ENCODE measurements around the gene ESRP2.

ESRP2 gene

DNA sequence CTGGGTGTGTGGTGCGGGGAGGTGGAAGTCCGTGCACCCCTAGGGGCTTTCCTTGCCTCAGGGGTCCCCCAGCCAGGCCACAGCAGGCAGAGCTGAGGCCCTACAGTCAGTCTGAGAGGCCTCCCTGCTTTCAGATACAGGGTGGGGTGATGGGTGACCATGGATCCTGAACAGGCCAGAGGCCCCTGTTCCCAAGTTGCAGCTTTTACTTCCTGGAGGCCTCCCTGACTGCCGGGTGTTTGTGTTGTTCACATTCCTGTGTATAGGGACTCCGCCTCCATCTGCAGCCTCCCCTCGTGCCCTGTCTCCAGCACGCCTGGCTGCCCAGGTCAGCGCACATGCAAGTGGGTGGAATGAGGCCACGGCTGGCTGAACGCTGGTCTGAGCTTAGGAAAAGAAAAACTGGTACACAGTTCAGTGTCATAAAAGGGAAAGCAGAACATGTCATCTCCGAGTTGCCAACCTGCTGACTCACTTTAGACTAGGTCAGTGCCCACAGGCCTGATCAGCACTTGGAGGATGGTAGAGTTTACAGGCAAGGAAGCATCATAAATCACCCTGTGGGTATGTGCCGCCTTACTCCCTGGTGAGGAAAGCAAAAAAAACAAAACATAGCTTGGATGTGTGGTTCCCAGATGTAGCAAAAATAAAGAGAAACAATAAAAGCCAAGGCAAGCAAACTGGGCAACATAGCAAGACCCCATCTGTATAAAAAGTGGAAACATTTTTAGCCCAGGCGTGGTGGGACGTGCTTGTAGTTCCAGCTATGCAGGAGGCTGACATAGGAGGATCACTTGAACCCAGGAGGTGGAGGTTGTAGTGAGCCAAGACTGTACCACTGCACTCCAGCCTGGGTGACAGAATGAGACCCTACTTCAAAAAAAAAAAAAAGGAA is 22.2 kb upstream of the ESRP2 start:
- CTCF ChIA-PET, result interaction anchor here (1.0 to 19.1 kb wide), 7 partner anchors 10 to 72 kb away, joined by 3 to 619 read pairs (median 5); partner anchors contain the start of gene PLA2G15
- TF ChIP-seq, protein P1, sequence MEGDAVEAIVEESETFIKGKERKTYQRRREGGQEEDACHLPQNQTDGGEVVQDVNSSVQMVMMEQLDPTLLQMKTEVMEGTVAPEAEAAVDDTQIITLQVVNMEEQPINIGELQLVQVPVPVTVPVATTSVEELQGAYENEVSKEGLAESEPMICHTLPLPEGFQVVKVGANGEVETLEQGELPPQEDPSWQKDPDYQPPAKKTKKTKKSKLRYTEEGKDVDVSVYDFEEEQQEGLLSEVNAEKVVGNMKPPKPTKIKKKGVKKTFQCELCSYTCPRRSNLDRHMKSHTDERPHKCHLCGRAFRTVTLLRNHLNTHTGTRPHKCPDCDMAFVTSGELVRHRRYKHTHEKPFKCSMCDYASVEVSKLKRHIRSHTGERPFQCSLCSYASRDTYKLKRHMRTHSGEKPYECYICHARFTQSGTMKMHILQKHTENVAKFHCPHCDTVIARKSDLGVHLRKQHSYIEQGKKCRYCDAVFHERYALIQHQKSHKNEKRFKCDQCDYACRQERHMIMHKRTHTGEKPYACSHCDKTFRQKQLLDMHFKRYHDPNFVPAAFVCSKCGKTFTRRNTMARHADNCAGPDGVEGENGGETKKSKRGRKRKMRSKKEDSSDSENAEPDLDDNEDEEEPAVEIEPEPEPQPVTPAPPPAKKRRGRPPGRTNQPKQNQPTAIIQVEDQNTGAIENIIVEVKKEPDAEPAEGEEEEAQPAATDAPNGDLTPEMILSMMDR (IDR thresholded peaks at IDR 0.05; ENCODE audit: control extremely low read depth, extremely low read depth, low read depth, missing control alignments), result no peak
- POLR2A ChIA-PET, result interaction anchor here (0.6 to 1.5 kb wide), 3 partner anchors 13 to 53 kb away, joined by 4 to 6 read pairs (median 4); partner anchors contain the start of genes PLA2G15, PRMT7 and SLC7A6OS
- no peak for DNase-seq (ENCODE audit: extremely low spot score)

DNA sequence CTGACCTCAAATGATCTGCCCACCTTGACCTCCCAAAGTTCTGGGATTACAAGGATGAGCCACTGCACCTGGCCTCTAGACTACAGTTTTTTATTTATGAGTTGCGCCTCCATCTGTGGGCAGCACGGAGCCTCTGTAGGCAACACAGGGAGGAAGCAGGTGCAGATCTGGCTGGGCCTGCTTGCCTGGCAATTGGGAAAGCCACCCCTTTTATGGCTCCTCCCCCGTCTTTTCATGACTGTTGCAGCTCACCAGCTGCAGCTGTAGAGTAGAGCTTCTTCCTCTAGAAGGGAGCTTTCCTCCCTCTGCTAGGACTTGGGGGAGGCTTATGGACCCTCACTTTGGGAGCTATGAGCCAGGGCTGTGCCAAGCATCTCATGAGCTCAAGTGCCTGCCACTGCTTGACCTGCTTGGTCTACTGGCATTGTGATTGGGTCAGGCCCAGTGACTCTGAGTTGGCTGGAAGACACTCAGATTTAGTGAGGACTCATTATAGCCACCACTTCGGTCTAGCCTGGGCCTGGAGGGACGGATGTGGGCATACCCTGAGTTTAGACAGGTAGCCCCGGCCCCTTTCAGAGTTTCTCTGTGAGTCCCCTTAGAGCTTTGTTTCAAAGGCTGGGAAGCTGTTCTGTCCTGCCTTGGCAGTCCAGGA is 21.5 kb upstream of the ESRP2 start:
- ChIA-PET POLR2A (interaction anchor here (0.6 to 1.5 kb wide), 4 partner anchors 12 to 53 kb away, joined by 3 to 6 read pairs (median 4); partner anchors contain the start of genes PLA2G15, PRMT7 and SLC7A6OS), CTCF (interaction anchor here (1.0 to 19.1 kb wide), 7 partner anchors 11 to 73 kb away, joined by 3 to 619 read pairs (median 5); partner anchors contain the start of gene PLA2G15)
- peak; percentile 80 for DNase-seq (ENCODE audit: extremely low spot score)
- TF ChIP-seq, protein P1 (IDR thresholded peaks at IDR 0.05; ENCODE audit: control extremely low read depth, extremely low read depth, low read depth, missing control alignments), result no peak

DNA sequence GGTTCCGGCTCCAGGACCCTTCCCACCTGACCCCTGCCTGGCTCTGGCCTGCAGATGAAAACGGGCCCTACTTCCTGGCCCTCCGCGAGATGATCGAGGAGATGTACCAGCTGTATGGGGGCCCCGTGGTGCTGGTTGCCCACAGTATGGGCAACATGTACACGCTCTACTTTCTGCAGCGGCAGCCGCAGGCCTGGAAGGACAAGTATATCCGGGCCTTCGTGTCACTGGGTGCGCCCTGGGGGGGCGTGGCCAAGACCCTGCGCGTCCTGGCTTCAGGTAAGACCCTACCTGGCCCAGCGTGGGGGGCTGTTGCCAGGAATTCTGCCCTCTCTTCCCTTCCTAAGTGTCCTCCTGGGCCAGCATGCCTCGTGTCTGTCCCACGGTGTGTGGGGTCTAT is 19.8 kb upstream of the ESRP2 start:
- ChIA-PET CTCF (interaction anchor here (1.8 to 19.1 kb wide), 3 partner anchors 7 to 74 kb away, joined by 5 to 619 read pairs (median 113); partner anchors contain the start of genes PLA2G15 and SLC7A6), POLR2A (no interaction called here)
- TF ChIP-seq, protein P1 (IDR thresholded peaks at IDR 0.05; ENCODE audit: control extremely low read depth, extremely low read depth, low read depth, missing control alignments), result no peak
- DNase-seq (ENCODE audit: extremely low spot score), result no peak

DNA sequence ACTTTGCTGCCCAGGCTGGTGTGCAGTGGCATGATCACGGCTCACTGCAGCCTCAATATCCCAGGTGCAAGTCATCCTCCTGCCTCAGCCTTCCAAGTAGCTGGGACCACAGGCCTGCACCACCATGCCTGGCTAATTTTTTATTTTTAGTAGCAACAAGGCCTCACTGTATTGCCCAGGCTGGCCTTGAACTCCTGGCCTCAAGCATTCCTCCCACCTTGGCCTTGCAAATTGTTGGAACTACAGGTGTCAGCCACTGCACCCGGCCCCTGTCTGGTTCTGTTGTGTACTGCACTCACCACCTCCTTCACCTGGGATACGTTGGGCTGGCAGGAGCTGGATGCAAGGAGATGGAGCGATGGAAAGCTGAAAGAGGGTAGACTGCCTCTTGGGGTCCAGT is 17.8 kb upstream of the ESRP2 start:
- DNase-seq (ENCODE audit: extremely low spot score), result no peak
- POLR2A ChIA-PET, result no interaction called here
- TF ChIP-seq, protein P1 (IDR thresholded peaks at IDR 0.05; ENCODE audit: control extremely low read depth, extremely low read depth, low read depth, missing control alignments), result no peak
- CTCF ChIA-PET, result interaction anchor here (1.4 to 19.1 kb wide), 4 partner anchors 9 to 76 kb away, joined by 4 to 619 read pairs (median 59); partner anchors contain the start of genes PLA2G15 and SLC7A6

DNA sequence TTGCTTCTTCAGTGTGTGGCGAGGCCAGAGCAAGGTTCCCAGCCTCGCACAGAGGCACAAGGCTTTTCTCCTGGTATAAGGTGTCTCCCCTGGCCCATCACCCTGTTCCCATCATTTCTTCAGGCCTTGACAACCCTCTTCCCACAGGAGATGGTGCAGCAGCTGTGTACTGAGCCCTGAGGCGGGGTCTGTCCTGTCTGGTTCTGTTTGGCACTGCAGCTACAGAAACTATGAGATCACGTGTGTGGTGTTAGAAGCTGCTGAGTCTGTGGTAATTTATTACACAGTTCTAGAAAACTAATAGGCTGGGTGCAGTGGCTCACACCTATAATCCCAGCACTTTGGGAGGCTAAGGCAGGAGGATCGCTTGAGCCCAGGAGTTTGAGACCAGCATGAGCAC is 16.5 kb upstream of the ESRP2 start:
- TF ChIP-seq, protein P1 (IDR thresholded peaks at IDR 0.05; ENCODE audit: control extremely low read depth, extremely low read depth, low read depth, missing control alignments), result no peak
- POLR2A ChIA-PET, result no interaction called here
- CTCF ChIA-PET, result interaction anchor here (0.8 to 19.1 kb wide), 5 partner anchors 10 to 212 kb away, joined by 3 to 619 read pairs (median 5); partner anchors contain the start of gene SLC7A6
- no peak for DNase-seq (ENCODE audit: extremely low spot score)

DNA sequence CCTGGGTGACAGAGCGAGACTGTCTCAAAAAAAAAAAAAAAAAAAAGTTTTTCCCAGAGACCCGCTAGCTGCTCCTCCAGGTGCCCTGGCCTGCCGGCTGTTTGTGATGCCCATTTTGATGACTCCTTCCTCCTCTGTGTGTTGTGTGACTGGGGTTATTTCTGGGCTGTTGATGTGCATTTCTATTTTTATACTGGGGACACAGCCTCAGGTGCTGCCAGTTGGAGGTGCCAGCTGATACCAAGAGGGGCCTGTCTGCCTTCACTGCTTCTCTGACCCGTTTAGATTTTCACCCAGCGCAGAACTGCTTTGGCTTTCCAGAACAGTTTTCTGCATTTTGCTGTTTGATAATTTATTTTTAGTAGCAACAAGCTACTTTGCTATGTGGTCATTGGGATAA is 15.9 kb upstream of the ESRP2 start:
- no peak for DNase-seq (ENCODE audit: extremely low spot score)
- ChIA-PET CTCF (interaction anchor here (1.9 to 19.1 kb wide), 4 partner anchors 11 to 211 kb away, joined by 5 to 619 read pairs (median 60); partner anchors contain the start of gene SLC7A6), POLR2A (no interaction called here)
- TF ChIP-seq, protein P1 (IDR thresholded peaks at IDR 0.05; ENCODE audit: control extremely low read depth, extremely low read depth, low read depth, missing control alignments), result no peak

Data from GM10248 (cell line).